ENCODE results near the gene ELL2.
"Not testable (repeated sequence)": the region's sequence is repeated elsewhere in the genome, so short reads cannot be mapped to it uniquely, and the experiment has no call there.

Gene ELL2

DNA sequence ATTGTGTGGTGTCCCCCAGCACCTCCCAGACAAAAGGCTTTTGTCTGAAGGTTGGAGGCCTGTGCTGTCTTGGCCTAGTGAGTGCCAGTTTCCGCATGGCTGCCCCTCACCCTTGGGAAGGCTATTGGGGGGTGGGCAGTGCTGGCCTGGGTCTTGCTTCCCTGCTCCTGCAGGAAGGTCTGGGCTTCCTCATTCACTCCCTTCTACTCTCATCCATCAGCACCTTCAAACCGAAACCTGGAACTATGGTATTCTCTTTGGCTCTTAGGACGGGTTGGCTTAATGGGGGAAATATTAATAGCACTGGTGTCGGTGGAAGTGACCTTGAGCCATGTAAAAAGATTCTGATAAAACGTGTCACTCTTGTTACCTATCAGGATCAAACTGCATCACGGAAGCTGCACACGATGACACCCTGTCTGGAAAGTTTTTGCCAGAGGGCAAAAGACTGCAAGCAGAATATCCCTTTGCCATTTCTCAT is 105.1 kb downstream of the ELL2 start:
- no peak for DNase-seq

DNA sequence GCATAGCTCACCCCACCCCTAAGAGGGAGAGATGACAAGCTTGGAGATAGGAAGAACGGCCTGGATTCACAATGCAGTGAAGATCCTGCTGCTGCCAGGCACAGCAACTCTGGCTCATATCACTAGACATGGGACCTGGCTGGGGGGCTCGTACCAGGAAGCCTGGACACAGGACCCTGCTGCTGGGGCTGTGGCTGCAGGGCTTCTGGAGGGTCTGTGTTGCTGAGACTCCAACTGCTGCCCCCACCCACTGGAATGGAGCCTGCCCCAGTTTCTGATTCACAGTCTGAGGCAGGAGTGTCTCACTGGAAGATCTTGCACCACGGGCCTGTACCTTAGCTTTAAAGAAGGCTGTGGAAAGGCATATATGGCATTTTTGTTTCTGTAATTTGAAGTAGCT is 108.2 kb downstream of the ELL2 start:
- DNase-seq: no peak

DNA sequence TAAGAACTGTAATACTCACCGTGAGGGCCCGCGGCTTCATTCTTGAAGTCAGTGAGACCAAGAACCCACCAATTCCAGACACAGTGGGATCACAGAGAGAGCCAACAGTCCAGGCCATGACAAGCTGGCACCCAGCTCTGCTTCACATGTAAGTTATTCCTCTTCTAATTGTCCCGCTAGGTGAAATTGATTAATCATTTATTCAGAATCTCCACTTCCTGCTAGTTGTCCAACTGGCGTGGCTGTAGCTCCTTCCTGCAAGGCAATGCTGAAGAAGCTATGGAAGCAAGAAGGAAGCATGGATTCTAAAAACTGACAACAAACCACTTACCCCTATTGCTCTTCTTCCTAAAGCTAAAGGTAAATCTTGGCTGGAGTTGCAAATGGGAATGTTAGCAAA is 109.1 kb downstream of the ELL2 start:
- DNase-seq: no peak

DNA sequence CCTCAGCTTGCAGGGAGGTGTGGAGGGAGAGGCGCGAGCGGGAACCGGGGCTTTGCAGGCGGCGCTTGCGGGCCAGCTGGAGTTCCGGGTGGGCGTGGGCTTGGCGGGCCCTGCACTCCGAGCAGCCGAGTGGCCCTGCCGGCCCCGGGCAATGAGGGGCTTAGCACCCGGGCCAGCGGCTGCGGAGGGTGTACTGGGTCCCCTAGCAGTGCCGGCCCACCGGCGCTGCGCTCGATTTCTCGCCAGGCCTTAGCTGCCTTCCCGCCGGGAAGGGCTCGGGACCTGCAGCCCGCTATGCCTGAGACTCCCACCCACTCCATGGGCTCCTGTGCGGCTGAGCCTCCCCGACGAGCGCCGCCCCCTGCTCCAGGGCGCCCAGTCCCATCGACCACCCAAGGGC is 110.5 kb downstream of the ELL2 start:
- DNase-seq: not testable (repeated sequence)

DNA sequence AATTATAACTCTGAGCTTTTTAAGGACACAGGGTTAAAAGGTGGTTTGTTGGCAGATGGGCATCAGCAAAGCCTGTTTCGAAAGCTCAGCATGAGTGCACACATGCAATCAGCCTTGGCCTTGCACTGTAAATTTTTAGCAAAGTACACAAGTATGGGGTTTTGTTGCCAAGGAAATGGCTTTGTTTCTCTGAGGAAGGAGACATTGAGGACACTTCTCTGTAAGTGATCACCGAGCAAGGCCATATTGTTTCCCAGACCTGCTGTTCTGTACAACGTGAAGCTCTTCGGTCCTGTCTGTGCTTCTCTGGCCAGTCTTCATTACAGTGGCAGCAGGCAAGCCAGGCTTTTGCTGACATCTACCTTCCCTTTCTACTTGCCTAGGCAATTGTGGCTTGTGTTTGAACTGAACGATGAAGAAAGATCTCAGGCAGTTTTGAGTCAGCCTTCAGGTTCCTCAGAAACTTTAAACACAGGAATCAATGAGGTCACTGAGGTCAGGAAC is 111.2 kb downstream of the ELL2 start:
- DNase-seq: no peak

DNA sequence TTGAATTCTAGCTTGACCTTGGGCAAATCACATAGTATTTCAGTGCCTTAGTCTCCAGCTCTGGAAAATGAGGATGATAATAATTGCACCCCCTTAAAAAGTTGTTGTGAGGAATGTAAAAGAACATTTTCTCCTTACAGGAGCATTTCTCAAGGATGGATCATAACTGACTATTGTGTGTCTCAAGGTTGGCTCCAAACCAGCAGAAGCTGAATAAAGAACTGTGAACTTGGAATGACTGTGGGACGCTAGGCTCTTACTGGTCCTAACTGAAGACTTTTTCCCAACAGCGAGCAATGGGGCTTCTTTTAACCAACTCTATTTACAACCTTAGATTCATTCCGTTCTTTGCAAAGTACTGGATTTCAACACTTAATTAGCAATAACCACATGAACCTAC is 113.0 kb downstream of the ELL2 start:
- no peak for DNase-seq

DNA sequence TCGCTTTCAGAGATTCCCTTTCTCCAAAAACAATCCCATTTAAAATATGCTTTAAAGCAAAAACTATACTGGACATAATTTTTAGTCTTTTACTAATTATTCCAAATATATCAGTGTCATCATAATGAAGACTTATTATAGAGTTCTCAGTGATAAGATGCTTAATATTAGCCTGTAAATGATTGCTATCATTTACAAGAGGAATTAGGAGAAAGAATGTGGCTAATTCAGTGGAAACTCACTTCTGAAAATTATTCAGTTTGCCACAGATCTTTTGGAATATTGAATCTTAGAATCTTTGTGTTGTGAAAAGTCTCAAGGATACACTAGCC is 114.4 kb downstream of the ELL2 start:
- DNase-seq: no peak

DNA sequence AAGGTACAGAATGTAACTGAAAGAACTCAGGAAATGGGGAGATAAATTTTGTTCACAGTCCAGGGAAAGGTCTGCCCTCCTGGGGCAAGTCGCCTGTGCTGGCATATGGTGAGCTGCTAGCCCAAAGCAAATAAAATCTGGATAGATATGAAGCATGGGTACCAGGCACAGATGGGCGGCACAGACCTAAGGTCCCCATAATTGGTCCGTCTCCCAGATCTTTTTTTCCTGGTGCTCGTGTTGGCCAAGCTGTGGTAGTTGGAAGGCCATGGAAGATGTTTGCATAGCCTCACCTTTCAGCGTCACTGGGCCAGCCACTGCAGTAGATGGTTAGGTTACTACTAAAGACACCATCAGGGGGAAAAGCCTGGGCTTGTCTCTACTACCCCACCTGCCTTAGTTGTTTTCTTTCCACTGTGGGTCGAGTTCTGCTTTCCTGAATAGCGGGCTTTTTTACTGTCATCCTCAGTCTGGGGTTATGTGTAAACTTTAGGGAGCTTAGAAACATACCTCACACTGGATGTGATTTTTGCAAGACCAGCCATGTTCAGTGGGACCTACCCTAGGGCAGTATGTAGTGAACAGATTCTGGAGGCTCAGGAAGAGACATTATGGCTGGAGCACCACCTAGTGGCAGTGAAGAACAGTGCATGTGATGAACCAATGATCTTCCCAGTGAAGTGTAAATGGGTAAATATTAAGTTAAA is 114.9 kb downstream of the ELL2 start:
- DNase-seq: peak; percentile 55

DNA sequence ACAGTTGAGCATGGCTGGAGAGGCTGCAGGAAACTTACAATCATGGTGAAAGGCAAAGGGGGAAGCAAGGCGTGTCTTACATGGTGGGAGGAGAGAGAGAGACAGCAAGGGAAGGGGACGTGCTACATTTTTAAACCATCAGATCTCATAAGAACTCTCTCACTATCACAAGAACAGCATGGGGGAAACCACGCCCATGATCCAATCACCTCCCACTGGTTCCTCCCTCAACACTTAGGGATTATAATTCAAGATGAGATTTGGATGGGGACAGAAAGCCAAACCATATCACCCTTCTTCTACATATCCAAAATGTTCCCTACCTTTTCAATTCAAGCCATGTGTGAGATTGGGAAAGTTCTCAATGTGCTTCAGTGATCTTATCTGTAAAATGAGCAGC is 116.3 kb downstream of the ELL2 start:
- DNase-seq: no peak

DNA sequence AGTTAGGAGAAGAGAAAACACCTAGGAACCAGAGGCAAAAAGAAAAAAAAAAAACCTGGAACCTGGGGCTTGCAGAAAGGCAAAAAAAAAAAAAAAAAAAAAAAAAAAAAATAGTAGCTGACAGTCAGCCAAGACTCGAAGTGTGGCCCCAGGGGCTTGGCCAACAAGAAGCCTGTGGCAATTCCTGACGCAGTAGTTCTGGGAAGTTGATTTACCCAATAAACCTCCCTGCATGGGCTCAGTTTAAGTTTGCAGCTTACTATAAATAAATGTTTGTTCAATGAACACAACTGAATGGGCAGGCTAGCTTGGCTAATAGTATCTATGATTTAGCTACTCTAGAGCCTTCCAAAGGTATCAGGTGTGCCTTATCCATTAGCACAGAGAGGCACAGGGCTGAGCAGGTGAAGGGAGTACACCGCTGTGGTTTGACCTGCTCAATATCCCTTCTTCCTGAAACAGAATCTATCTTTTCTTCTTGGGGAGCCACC is 117.9 kb downstream of the ELL2 start:
- DNase-seq: no peak

DNA sequence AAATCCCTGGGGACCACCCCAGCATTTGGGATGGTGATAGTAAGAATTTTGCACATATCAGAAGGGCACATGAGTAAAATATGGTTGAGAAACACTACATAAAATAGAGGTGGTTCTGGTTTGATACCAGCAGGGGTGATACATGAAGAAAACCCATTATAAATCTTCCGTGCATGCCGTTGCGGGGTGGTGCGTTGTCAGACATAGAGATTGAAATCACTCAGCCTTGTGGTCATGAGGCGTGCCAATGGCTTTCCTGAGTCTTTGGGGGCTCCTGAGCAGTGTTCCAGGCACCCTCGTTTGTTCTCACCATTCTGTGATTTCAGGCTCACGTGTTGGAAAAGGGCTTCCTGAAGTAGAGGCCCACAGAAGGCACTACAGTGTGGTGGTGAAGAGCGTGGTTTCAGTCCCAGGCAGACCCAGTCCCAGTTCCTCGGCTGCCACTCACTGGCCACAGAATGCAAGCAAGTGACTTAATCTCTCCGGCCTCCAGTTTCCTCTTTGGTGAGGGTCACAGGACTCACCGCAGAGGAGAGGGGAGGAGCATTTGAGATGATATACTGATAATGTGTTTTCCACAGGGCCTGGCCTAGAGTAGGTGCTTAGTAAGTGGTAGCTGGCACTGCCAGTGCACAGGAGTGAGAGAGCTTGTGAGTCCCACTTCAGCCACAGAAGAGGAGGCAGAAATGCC is 118.7 kb downstream of the ELL2 start:
- DNase-seq: peak; percentile 64

DNA sequence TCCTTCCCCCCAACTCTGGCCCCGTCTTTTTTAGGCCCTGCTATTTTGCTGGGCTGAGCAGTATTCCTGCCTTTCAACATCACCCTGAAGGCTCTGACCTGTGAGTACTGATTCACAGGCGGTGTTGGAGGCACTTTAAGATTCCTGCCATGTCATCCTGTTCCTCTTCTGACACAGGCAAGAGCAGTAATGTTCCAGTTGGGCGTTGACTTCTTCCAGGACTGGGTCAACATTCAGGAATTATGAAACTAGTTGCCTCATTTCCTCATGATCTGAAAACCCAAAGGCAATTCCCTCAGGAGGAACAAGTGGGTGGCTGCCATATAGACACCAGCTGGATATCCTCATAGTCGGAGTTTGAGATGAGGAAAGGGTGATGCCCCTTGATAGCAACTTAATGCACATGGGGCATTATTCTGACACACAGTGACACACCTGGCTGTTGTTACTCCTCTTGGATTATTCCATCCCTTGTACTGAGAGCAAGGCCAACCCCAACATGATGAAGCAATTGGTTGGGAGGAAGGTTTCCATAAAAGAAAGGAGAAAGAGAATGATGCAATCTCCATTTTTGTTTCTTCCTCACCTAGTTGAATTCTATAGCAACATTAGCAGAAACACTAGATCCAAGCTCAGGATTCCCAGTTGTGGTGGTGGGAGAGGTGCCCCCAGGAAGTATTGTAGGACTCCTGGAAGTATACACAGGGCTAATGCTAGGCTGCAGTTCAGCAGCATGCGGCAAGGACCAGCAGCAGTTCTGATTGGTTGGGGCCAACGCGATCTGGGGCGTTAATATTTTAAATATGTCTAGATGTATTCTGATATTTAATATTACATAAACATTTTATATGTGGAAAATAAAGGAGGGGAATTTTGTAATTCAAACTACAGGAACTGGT is 119.5 kb downstream of the ELL2 start:
- DNase-seq: no peak

DNA sequence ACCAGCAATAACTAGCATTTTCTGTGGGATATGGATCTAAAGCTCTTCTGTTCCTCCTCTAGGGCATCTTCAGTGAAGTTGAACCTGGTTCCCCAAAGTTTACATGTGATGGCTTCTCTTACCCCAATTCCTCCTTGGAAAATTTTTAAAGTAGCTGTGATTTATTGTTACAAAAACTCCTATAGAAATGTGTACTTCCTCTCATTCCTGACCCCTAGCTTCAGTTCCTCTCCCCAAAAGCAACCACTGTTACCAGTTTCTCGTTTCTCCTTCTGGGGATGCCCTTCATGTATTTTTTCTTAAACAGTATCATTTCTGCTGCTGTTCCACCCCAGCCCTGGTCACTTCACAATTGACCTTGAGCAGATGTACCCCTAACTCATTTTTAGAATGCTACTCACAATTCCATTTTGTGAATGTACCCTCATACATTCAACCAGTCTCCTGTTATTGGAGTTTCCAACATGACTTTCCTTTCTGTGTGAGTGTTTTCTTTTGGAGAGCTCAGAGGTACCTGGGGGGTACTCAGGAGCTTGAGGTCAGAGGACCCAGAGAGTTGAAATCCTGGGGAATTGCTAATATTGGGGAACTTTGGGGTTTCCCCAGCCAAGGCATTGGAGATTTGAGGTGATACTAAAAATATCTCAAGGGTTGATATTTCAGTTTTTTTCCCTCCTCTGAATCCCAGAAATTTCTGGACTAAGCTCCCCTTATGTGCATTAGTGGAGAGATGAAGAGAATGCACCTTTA is 120.5 kb downstream of the ELL2 start:
- no peak for DNase-seq

DNA sequence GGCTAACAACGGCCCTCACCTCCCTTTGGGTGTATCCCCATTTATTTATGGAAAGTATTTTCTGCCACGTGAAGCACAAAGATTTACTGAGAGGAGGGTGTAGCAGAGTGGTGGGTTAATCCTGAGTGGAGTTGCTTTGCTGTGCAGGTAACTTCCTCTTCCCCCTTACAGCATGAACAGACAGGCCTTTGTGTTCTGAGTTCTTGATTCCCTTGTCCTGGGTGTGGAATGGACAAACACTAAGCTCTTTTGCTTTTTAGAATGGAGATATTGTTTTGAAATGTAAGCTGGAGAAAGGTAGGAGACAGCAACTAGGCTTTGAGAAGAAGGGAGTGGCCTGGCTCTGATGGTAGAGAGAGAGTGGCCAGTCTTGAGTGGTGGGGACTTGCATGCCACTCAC is 122.0 kb downstream of the ELL2 start:
- no peak for DNase-seq

DNA sequence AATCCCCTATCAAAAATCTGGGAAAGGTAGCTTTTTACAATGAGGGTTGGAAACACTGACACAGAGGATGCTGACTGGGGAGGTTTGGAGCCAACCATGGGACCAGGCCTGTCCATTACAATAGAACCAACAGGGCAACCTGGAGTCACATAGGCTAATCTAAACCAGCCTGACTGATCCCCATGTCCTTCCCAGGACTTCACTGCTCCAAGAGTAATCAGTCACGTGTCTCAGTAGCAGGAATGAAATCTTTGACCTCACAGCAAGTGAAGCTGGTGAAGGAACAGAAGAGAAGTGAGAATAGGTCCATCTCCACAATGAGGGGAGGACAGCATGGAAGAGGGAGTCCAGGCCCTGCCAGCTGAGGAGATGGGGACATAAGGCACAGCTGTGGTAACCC is 123.1 kb downstream of the ELL2 start:
- DNase-seq: no peak

DNA sequence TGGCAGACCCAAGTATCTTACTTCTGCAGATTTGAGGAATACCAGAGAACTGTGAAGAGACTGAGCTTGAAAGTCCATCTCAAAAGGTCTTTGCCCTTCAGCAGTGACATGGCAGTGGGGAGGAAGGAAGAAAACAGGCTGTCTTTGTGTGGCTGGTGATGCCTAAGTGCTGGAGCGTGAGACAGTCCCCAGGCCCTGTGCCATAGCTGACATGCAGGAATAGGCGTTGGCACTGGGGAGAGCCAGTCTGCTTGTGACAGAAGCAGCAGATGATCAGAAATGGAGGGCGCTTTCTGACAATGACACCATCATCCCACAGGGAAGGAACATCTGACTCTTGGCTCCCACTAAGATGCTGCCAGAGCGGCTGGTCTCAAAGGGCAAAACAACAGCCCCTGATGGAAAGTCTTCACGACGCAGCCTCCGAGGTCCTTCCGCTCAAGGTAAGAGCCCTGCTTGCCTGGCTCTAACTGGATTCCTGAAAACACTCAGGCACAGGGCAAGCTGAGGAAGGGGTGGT is 123.6 kb downstream of the ELL2 start:
- DNase-seq: no peak

DNA sequence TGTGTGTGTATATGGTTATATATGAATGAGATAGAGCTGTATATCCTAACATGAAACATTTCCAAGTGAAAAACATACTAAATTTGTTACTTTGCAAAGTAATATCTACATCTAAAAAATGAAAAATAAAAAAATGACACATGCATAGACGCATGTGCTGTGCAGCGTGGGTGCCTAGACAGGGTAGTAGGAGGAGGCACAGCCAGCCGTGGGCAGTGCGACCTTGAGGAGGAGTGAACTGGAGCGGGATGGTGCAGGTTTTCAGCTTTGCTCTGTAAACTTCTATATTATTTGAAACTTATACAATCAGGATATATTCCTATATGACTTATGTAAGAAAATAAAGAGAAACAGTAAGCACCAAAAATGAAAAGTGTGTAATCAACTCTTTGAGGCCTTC is 124.2 kb downstream of the ELL2 start:
- no peak for DNase-seq

DNA sequence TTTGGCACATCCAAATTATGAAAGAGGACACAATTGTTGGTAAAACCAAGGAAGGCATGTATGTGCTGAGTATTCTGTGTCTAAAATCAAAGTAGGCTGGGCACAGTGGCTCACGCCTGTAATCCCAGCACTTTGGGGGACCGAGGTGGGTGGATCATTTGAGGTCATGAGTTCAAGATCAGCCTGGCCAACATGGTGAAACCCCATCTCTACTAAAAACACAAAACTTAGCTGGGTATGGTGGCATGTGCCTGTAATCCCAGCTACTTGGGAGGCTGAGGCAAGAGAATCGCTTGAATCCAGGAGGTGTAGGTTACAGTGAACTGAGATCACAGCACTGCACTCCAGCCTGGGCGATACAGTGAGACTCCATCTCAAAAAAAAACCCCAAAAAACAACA is 124.7 kb downstream of the ELL2 start:
- not testable (repeated sequence) for DNase-seq

DNA sequence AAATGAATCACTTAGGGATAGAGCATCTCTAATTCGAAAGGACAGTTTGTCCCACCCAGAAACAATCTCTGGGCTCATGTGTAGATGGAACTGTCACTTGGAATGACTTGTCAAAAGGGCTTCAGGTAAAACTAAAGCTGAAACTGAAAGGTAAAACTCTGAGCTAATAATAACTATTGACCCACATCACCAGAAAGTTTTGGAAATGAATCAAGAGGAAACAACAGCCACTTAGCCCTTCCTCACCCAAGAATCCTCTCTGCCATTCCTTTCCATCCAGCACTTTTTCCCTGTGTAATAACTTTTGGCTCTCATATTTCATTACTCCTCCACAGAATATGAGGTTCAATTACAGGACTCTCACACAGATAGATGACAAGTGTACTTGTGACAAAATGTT is 125.1 kb downstream of the ELL2 start:
- no peak for DNase-seq

DNA sequence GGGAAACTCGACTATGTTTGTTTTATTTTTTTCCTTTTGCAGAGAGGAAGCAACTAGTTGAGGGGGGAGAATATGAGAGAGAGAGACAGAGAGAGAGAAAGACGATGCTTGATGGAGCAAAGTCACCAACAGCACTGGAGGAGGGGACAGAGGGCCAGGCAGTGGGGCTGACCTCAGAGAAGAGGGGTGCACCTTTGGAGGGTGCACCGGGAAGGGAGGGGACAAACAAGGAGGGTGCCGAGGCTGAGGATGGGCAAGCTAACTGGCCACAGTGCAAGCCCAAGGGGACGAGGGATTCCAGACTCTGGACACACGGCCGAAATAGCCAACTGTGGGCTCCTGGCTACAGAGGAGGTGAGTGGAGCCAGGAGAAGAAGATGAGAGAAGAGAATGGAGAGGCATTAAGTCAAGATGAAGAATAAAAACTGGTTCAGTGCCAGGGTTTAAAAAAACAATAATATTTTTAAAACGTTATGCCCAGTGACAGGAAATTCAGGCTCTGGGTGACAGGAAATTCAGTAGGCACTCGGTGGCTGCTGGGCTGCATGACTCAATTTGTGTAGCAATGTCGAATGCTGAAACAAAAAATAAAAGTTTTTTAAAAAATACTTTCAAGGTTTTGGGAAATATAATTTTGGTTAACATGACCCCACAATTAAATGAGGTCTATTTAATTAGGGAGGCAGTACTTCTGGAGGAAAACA is 125.8 kb downstream of the ELL2 start:
- no peak for DNase-seq

Measured in NCI-H2029 treated with DMSO at 0.1 percent for 48 hours (cell line).